Activated gamma-delta T cell (primary cell): Measurements from ENCODE around the gene KPTN.
"Not testable (repeated sequence)": the region's sequence is repeated elsewhere in the genome, so short reads cannot be mapped to it uniquely, and the experiment has no call there.

Experiments used
- DNase-seq: peaks from one replicate; lab custom pipeline; 2025; lab: John Stamatoyannopoulos, UW

KPTN gene

GRCh38 chr19:47492137-47492533 is 8.1 kb upstream of the KPTN start:
- no peak for DNase-seq

GRCh38 chr19:47491358-47492136 is 7.5 kb upstream of the KPTN start:
- DNase-seq: no peak

- DNase-seq: no peak
These were observed 6.8 kb upstream of the KPTN start for GRCh38 chr19:47490847-47491246.

- DNase-seq: no peak
These were observed 6.0 kb upstream of the KPTN start for GRCh38 chr19:47490031-47490430.

- no peak for DNase-seq
These were observed 5.3 kb upstream of the KPTN start for GRCh38 chr19:47489072-47489914.

GRCh38 chr19:47487551-47488515 is 3.8 kb upstream of the KPTN start:
- DNase-seq: no peak

GRCh38 chr19:47486900-47487299 is 2.9 kb upstream of the KPTN start:
- DNase-seq: no peak

- DNase-seq: not testable (repeated sequence)
These were observed 2.2 kb upstream of the KPTN start for GRCh38 chr19:47486220-47486619.

GRCh38 chr19:47485210-47485609 is 1.2 kb upstream of the KPTN start:
- DNase-seq: no peak

- no peak for DNase-seq
These were observed 819 bp downstream of the KPTN start for GRCh38 chr19:47483200-47483599.

- no peak for DNase-seq
These were observed 2.5 kb downstream of the KPTN start for GRCh38 chr19:47481460-47482052.

- DNase-seq: no peak
These were observed 3.4 kb downstream of the KPTN start for GRCh38 chr19:47480658-47481057.

- DNase-seq: no peak
These were observed 4.1 kb downstream of the KPTN start for GRCh38 chr19:47479701-47480503.

- DNase-seq: no peak
These were observed 7.5 kb downstream of the KPTN start for GRCh38 chr19:47476438-47476972.

- DNase-seq: no peak
These were observed 8.6 kb downstream of the KPTN start for GRCh38 chr19:47475465-47475864.

- DNase-seq: no peak
These were observed 10.7 kb downstream of the KPTN start for GRCh38 chr19:47473336-47473735.

- no peak for DNase-seq
These were observed 12.1 kb downstream of the KPTN start, which contains the start of gene SLC8A2 for GRCh38 chr19:47471733-47472457. Gene SLC8A2, minus strand, starts transcription at chr19:47471893. Its CDS starts 5,490 bp downstream, at chr19:47466403.

GRCh38 chr19:47471381-47471732 is 12.7 kb downstream of the KPTN start:
- no peak for DNase-seq

- no peak for DNase-seq
These were observed 13.4 kb downstream of the KPTN start for GRCh38 chr19:47470447-47471195.
